H1 (cell line): ENCODE data around the gene ADAM19. TPM values are rescaled to one million over a fixed set of nuclear protein-coding genes. Genes with fewer than 3 reads are reported as not detected.

Experiments
- CTCF ChIA-PET: fragments of 300-600 bp; sonication (Branson Sonifier 250); formaldehyde crosslinking; loops from one replicate; lab custom pipeline; 2021; ENCODE audit not compliant: partially characterized antibody; lab: Charles Lee
- POLR2A ChIA-PET: fragments of 300-600 bp; sonication (Branson Sonifier 250); formaldehyde crosslinking; loops from one replicate; lab custom pipeline; 2021; ENCODE audit warnings: inconsistent platforms; ENCODE audit not compliant: partially characterized antibody; lab: Charles Lee
- DNase-seq, 2 experiments: peaks; one replicate each; pipeline versions ENCODE4 v3.0.0 to v3.0.0-alpha.2; 2010 to 2022; ENCODE audit warnings: low spot score in 2 of 2, low read depth in 1 of 2, mixed read lengths in 1 of 2
- FAIRE-seq: peaks from 2 replicates; lab custom pipeline; 2011; peaks lifted over from hg19 to GRCh38; lab: Jason Lieb, UNC
- H2AFZ ChIP-seq: 2 replicates; pipeline ENCODE4 v1.8.1; 2012; ENCODE audit warnings: low read length, inconsistent platforms
- H2AK5ac ChIP-seq: 2 replicates; pipeline ENCODE4 v1.6.1; 2013; ENCODE audit warnings: low read depth, low read length
- H2BK120ac ChIP-seq: replicated peaks from 2 replicates; pipeline ENCODE3; 2013; ENCODE audit warnings: low read depth, low read length, inconsistent platforms
- H2BK12ac ChIP-seq: 2 replicates; pipeline ENCODE4 v1.6.1; 2013; ENCODE audit warnings: low read depth, low read length
- H2BK15ac ChIP-seq: 2 replicates; pipeline ENCODE4 v1.6.1; 2013; ENCODE audit warnings: low read length
- H2BK20ac ChIP-seq: 2 replicates; pipeline ENCODE4 v1.6.1; 2013; ENCODE audit warnings: low read length
- H2BK5ac ChIP-seq: 2 replicates; pipeline ENCODE4 v1.6.1; 2013; ENCODE audit warnings: low read depth, low read length
- H3K14ac ChIP-seq: 2 replicates; pipeline ENCODE4 v1.6.1; 2013; ENCODE audit warnings: inconsistent platforms; ENCODE audit not compliant: insufficient read length
- H3K18ac ChIP-seq: 2 replicates; pipeline ENCODE4 v1.6.1; 2013; ENCODE audit warnings: low read length; ENCODE audit errors: extremely low read depth
- H3K23ac ChIP-seq: 2 replicates; pipeline ENCODE4 v1.6.1; 2013; ENCODE audit warnings: inconsistent platforms; ENCODE audit not compliant: insufficient read length
- H3K23me2 ChIP-seq: 2 replicates; pipeline ENCODE4 v1.6.1; 2013; ENCODE audit warnings: low read depth, low read length
- H3K27ac ChIP-seq: 2 replicates; pipeline ENCODE4 v1.6.1; 2011; ENCODE audit warnings: low read depth, low read length, inconsistent platforms
- H3K27me3 ChIP-seq, 4 experiments: replicated peaks in 1 of 4; 1 replicate in 1 of 4; 2 replicates in 3 of 4; pipeline versions ENCODE4 v1.6.1 to v1.8.1; 2011 to 2013; ENCODE audit warnings: low read length in 3 of 4, mild to moderate bottlenecking in 3 of 4, inconsistent platforms in 2 of 4, mixed read lengths in 2 of 4, moderate library complexity in 1 of 4; ENCODE audit not compliant: control insufficient read depth in 3 of 4, insufficient read depth in 3 of 4; ENCODE audit errors: extremely low read depth in 1 of 4
- H3K36me3 ChIP-seq, 4 experiments: 2 replicates each; pipeline versions ENCODE4 v1.6.1 to v1.8.1; 2011 to 2013; ENCODE audit warnings: mild to moderate bottlenecking in 4 of 4, low read length in 3 of 4, moderate library complexity in 2 of 4, control low read depth in 1 of 4, inconsistent platforms in 1 of 4; ENCODE audit not compliant: insufficient read depth in 4 of 4, control insufficient read depth in 2 of 4
- H3K4ac ChIP-seq: replicated peaks from 2 replicates; pipeline ENCODE3; 2013; ENCODE audit warnings: low read length, low read depth, mixed read lengths, inconsistent platforms; ENCODE audit not compliant: insufficient read length
- H3K4me1 ChIP-seq, 4 experiments: replicated peaks in 1 of 4; 1 replicate in 1 of 4; 2 replicates in 3 of 4; pipeline versions ENCODE4 v1.6.1 to v1.8.1; 2011 to 2013; ENCODE audit warnings: low read length in 3 of 4, inconsistent platforms in 2 of 4, mixed read lengths in 1 of 4; ENCODE audit not compliant: insufficient read depth in 4 of 4, control insufficient read depth in 3 of 4
- H3K4me2 ChIP-seq, 2 experiments: 2 replicates each; pipeline versions ENCODE4 v1.6.1 to v1.8.1; 2011 to 2013; ENCODE audit warnings: low read depth in 2 of 2, low read length in 2 of 2, control low read depth in 1 of 2, inconsistent platforms in 1 of 2, mild to moderate bottlenecking in 1 of 2; ENCODE audit not compliant: insufficient read depth in 1 of 2
- H3K4me3 ChIP-seq, 4 experiments: fragments of 200-600, 300-600 bp in 1 of 4; sonication (generic), shearing (Covaris generic), sonication (Bioruptor Twin) in 1 of 4; 2 replicates each; pipeline versions ENCODE4 v1.5.1 to v1.8.1; 2011 to 2016; ENCODE audit warnings: low read length in 4 of 4, low read depth in 3 of 4, control low read depth in 2 of 4, inconsistent platforms in 2 of 4, mild to moderate bottlenecking in 2 of 4, mixed read lengths in 1 of 4, moderate library complexity in 1 of 4; ENCODE audit not compliant: insufficient read depth in 2 of 4; ENCODE audit errors: extremely low read depth in 1 of 4
- H3K56ac ChIP-seq: replicated peaks from 2 replicates; pipeline ENCODE3; 2013; ENCODE audit warnings: low read depth, mild to moderate bottlenecking, mixed read lengths, low read length, inconsistent platforms; ENCODE audit not compliant: insufficient read length
- H3K79me1 ChIP-seq: 2 replicates; pipeline ENCODE4 v1.6.1; 2013; ENCODE audit warnings: low read depth, low read length, control low read depth
- H3K79me2 ChIP-seq, 2 experiments: 2 replicates each; pipeline versions ENCODE4 v1.6.1 to v1.8.1; 2012 to 2013; ENCODE audit warnings: low read length in 2 of 2, mild to moderate bottlenecking in 2 of 2, inconsistent platforms in 1 of 2; ENCODE audit not compliant: insufficient read depth in 2 of 2, control insufficient read depth in 1 of 2
- H3K9ac ChIP-seq, 4 experiments: replicated peaks in 1 of 4; 1 replicate in 1 of 4; 2 replicates in 3 of 4; pipeline versions ENCODE4 v1.6.1 to v1.8.1; 2011 to 2013; ENCODE audit warnings: low read depth in 3 of 4, low read length in 3 of 4, control low read depth in 2 of 4, mild to moderate bottlenecking in 2 of 4, moderate library complexity in 2 of 4, inconsistent platforms in 1 of 4; ENCODE audit errors: extremely low read depth in 1 of 4
- H3K9me3 ChIP-seq, 2 experiments: 2 replicates each; pipeline versions ENCODE4 v1.6.1 to v1.8.1; 2012 to 2013; ENCODE audit warnings: mild to moderate bottlenecking in 2 of 2, moderate library complexity in 2 of 2, control low read depth in 1 of 2, inconsistent platforms in 1 of 2, low read depth in 1 of 2, low read length in 1 of 2, mixed read lengths in 1 of 2; ENCODE audit not compliant: insufficient read depth in 2 of 2
- H4K20me1 ChIP-seq, 2 experiments: replicated peaks in 1 of 2; 2 replicates each; pipeline versions ENCODE3 to v1.8.1; 2011 to 2013; ENCODE audit warnings: inconsistent platforms in 2 of 2, low read length in 2 of 2, mild to moderate bottlenecking in 1 of 2; ENCODE audit not compliant: insufficient read depth in 2 of 2, control insufficient read depth in 1 of 2
- H4K5ac ChIP-seq: 2 replicates; pipeline ENCODE4 v1.6.1; 2013; ENCODE audit warnings: low read length, low read depth, mixed read lengths, inconsistent platforms; ENCODE audit not compliant: insufficient read length
- H4K8ac ChIP-seq: 2 replicates; pipeline ENCODE4 v1.8.0; 2013; ENCODE audit warnings: mild to moderate bottlenecking, moderate library complexity, low read length, inconsistent platforms; ENCODE audit not compliant: insufficient read depth; ENCODE audit errors: extremely low read depth
- H4K91ac ChIP-seq: replicated peaks from 2 replicates; pipeline ENCODE3; 2013; ENCODE audit warnings: low read length, mixed read lengths, inconsistent platforms; ENCODE audit not compliant: insufficient read length
- ATF3 ChIP-seq: IDR thresholded peaks from 2 replicates; pipeline ENCODE4 v1.6.1; 2011; ENCODE audit warnings: low read depth, mild to moderate bottlenecking, low read length; ENCODE audit not compliant: insufficient read depth
- BRCA1 ChIP-seq: IDR thresholded peaks from 2 replicates; pipeline ENCODE4 v1.6.1; 2012; ENCODE audit warnings: low read depth, low read length, improper control_type of control experiment
- CEBPB ChIP-seq: IDR thresholded peaks from 2 replicates; pipeline ENCODE4 v1.6.1; 2012; ENCODE audit warnings: low read depth, low read length
- CREB1 ChIP-seq: IDR thresholded peaks from 2 replicates; pipeline ENCODE4 v1.6.1; 2012; ENCODE audit warnings: inconsistent platforms
- EP300 ChIP-seq, 2 experiments: IDR thresholded peaks; 1 replicate in 1 of 2; 2 replicates in 1 of 2; pipeline ENCODE4 v1.6.1; 2011 to 2012; ENCODE audit warnings: low read depth in 2 of 2, low read length in 2 of 2, mild to moderate bottlenecking in 2 of 2, borderline replicate concordance in 1 of 2, inconsistent platforms in 1 of 2, moderate library complexity in 1 of 2
- FOSL1 ChIP-seq: IDR thresholded peaks from 2 replicates; pipeline ENCODE4 v1.6.1; 2011; ENCODE audit warnings: mild to moderate bottlenecking, low read depth, low read length, moderate library complexity; ENCODE audit not compliant: insufficient read depth
- GTF2F1 ChIP-seq: IDR thresholded peaks from 2 replicates; pipeline ENCODE4 v1.6.1; 2012; ENCODE audit warnings: low read depth, low read length, improper control_type of control experiment, borderline replicate concordance
- KDM1A ChIP-seq: fragments of 200-600, 300-600 bp; sonication (generic); IDR thresholded peaks from 2 replicates; pipeline ENCODE4 v1.7.1; 2016; ENCODE audit warnings: mild to moderate bottlenecking, low read length, borderline replicate concordance
- KDM5A ChIP-seq: fragments of 200-600 bp; IDR thresholded peaks from 2 replicates; pipeline ENCODE4 v1.7.1; 2012; ENCODE audit warnings: mild to moderate bottlenecking, low read length, inconsistent platforms, mixed read lengths
- SIX5 ChIP-seq: IDR thresholded peaks from 2 replicates; pipeline ENCODE4 v1.6.1; 2011; ENCODE audit warnings: mild to moderate bottlenecking, low read depth, low read length
- SP1 ChIP-seq: IDR thresholded peaks from 2 replicates; pipeline ENCODE4 v1.6.1; 2011; ENCODE audit warnings: low read depth, low read length
- TAF7 ChIP-seq: optimal IDR thresholded peaks from 2 replicates; pipeline ENCODE3; 2011; ENCODE audit warnings: low read depth, mild to moderate bottlenecking, inconsistent platforms, low read length, moderate library complexity, borderline replicate concordance
- TEAD4 ChIP-seq: IDR thresholded peaks from 2 replicates; pipeline ENCODE4 v1.6.1; 2012; ENCODE audit warnings: low read depth, low read length, inconsistent platforms, mixed read lengths
- WGBS, 2 experiments: shearing (Covaris generic) in 1 of 2; methylation state at CpG; one replicate each; pipeline versions ENCODE4 v1.1.6 to v1.1.7; 2013 to 2015; ENCODE audit warnings: low lambda C conversion rate in 2 of 2, mixed read lengths in 2 of 2, inconsistent platforms in 1 of 2, low coverage in 1 of 2, missing lambda C conversion rate in 1 of 2; ENCODE audit not compliant: insufficient replicate concordance in 2 of 2, insufficient coverage in 1 of 2, insufficient read length in 1 of 2; ENCODE audit errors: extremely low coverage in 1 of 2, missing lambda C conversion rate in 1 of 2; 5-methylcytosine and 5-hydroxymethylcytosine counted together
- polyA plus RNA-seq, 7 experiments: library from polyadenylated mRNA; depleted of rRNA in 3 of 7; stranded (reverse) in 5 of 7; unstranded in 2 of 7; fragments of >200 nt in 5 of 7; fragments of 200-250 nt in 2 of 7; gene quantifications; 1 replicate in 5 of 7; 2 replicates in 1 of 7; 4 replicates in 1 of 7; pipeline versions ENCODE4 v1.2.1 to v1.2.3, GENCODE V29; 2011 to 2013; ENCODE audit warnings: missing spikeins in 2 of 7, mixed read lengths in 2 of 7
- total RNA-seq: library from RNA; stranded (reverse); fragmentation: NEBNext Ultra II Directional; extraction: Animal tissue kit (Norgen Biotek cat#: 25700); gene quantifications from 2 replicates; pipeline ENCODE4 v1.2.1, GENCODE V29; 2021

The ADAM19 gene
- total and polyA plus RNA-seq, 2 of the 8 experiments (the other 6 are each of a cell fraction or from before 2014, with no cell fraction given): 6.5 to 22.7 TPM

- Histone ChIP-seq H2BK12ac (no peak overlapping the region), H3K36me3 (no peaks in the 10 kb centered on the region), H3K27ac (no peak overlapping the region), H3K14ac (no peak overlapping the region), H3K9me3 (no peaks in the 10 kb centered on the region), H3K23ac (no peak overlapping the region), H3K4me2 (no peak overlapping the region), H4K20me1 (no peaks in the 10 kb centered on the region), H3K23me2 (no peaks in the 10 kb centered on the region), H4K8ac (no peak overlapping the region), H3K4ac (no peak overlapping the region), H2AK5ac (no peak overlapping the region), H2BK5ac (no peak overlapping the region), H3K56ac (no peak overlapping the region), H3K4me3 (no peak overlapping the region), H3K79me2 (no peaks in the 10 kb centered on the region), H3K9ac (no peak overlapping the region), H3K18ac (no peak overlapping the region), H3K79me1 (no peaks in the 10 kb centered on the region; the same call in none of the 2 replicates), H2AFZ (no peak overlapping the region), H3K4me1 (peaks cover 0 to 7% (median 1%) of the 10 kb centered on the region in 4 experiments; a peak in 4 of 7 replicates), H4K91ac (no peak overlapping the region), H3K27me3 (no peaks in the 10 kb centered on the region), H2BK120ac (no peak overlapping the region), H2BK15ac (no peak overlapping the region), H4K5ac (no peak overlapping the region), H2BK20ac (no peak overlapping the region)
- no peak for DNase-seq
- ChIA-PET POLR2A (no interaction called here), CTCF (interaction anchor here (0.9 to 2.0 kb wide), 4 partner anchors 9 to 65 kb away, joined by 3 to 7 read pairs (median 4); no protein-coding TSS in a partner anchor)
- 89% methylated on average over 6 of the region's 6 CpGs; no CpG with 5 or more reads in 1 of the 2 experiments for WGBS, 2 experiments
- FAIRE-seq: no peak
- TF ChIP-seq TAF7 (no peak), CEBPB (no peak), SIX5 (no peak), KDM5A (no peak), EP300 (IDR thresholded peaks at IDR 0.05; ENCODE audit: borderline replicate concordance in 1 of 2, low read depth in 2 of 2, low read length in 2 of 2) (no peak), CREB1 (no peak), GTF2F1 (no peak), BRCA1 (no peak), ATF3 (no peak), SP1 (no peak), KDM1A (no peak), TEAD4 (no peak), FOSL1 (no peak)
Observed at GRCh38 chr5:157541447-157542118, 34.0 kb downstream of the ADAM19 start.
